ENCODE data around the gene ANXA2.

The ANXA2 gene

DNA sequence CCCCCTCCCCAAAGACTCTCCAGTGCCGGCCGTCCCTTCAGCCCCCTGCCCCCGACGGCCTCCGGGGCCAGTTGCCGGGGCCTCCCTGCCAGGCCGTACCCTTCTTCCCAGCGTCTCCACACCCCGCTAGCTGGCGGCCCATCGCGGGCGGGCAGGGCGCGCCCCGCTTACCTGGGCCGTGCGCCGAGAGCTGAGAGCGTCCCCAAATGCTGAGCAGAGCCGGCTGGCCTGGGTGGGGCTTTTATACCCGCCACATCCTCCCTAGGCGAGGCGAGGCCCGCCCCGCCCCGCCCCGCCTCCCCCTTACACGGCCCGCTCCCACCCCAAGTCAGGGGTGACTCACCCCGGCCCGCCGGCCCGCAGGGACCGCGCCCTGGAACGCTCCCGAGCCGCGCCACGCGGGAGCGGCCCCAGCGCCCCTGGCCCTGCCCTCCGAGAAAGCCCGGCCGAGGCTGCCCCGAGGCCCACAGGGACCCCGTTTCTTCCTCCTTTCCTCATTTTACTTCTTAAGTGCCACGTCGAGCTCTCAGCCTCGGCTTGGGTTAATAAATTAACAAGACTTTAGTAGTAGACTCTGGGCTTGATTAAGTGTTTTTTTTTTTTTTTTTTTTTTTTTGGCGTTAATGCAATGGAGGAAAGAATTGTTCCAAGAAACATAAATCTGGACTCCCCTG lies at the start of gene ANXA2:
ANXA2 (minus strand) TSS at position 215 of the 674 bp plus-strand sequence. CDS start 11,911 bp downstream, outside the sequence.
- TF ChIP-seq GATA2 (IDR thresholded peaks at IDR 0.05; ENCODE audit: low read depth, low read length) (no peak), GATA3 (IDR thresholded peaks at IDR 0.05; ENCODE audit: low read depth, low read length) (no peak)

DNA sequence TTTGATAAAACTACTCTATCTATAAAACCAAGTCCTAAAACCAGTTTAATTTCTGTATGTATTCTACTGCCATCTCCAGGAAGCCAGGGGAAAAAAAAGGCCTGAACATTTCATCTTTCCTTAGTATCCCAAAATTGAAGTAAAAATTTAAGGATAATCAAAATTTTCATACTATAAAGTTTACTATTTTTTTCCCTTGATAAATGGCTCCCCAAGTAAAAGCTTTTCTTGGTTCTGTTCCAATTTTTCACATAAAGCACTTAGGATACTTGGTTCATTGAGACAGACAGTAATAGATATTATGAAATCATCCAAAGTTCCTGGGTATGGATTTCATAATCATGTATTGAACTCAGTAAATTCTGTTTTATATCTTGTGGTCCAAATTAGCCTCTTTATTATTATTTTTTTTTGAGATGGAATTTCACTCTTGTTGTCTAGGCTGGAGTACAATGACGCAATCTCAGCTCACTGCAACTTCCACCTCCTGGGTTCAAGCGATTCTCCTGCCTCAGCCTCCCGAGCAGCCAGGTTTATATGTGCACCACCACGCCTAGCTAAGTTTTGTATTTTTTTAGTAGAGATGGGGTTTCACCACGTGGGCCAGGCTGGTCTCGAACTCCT lies 46.6 kb upstream of the ANXA2 start:
- no peak for TF ChIP-seq GATA3 (IDR thresholded peaks at IDR 0.05; ENCODE audit: low read depth, low read length)
- no peak for TF ChIP-seq GATA2 (IDR thresholded peaks at IDR 0.05; ENCODE audit: low read depth, low read length)

DNA sequence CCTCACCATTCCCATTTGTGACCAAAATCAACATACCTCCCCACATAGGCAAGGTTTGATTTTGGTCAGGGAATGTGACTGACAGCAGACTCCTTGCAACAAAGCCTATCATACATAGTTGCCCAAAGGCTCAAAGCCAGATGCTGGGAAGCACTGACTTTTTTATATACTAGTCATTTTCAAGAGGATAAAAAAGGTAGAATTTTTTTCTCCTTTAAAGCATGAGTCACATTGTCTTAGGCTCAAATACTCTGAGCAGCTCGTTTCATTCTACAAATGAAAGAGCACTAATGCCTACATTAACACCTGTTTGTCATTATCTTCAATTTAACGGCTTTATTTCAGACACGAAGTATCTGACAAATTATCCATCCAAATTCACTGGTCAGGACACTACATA lies 45.0 kb upstream of the ANXA2 start:
- TF ChIP-seq GATA3 (IDR thresholded peaks at IDR 0.05; ENCODE audit: low read depth, low read length) (no peak), GATA2 (IDR thresholded peaks at IDR 0.05; ENCODE audit: low read depth, low read length) (no peak)

DNA sequence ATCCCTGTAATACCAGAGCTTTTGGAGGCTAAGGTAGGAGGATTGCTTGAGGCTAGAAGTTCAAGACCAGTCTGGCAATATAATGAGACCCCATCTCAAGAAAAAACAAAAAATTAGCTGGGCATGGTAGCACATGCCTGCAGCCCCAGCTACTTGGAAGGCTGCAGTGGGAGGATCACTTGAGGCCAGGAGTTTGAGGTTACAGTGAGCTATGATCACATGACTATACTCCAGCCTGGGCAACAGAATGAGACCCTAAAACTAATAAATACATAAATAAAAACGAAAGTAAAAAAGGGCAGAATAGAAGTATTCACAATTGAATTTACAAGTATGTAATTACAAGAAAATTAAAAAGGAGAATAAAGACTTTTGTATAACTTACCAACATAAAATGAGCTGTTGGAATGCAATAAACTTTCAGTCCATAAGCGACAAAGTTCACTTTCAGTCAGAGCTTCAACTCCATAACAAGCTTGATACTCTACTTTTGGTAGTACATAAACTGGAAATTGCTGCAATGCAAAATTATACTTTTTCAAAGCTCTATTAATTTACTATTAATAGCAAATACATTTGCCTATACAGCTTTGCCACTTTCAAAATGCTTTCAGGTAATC lies 44.4 kb upstream of the ANXA2 start:
- TF ChIP-seq GATA3 (IDR thresholded peaks at IDR 0.05; ENCODE audit: low read depth, low read length) (no peak), GATA2 (IDR thresholded peaks at IDR 0.05; ENCODE audit: low read depth, low read length) (no peak)

DNA sequence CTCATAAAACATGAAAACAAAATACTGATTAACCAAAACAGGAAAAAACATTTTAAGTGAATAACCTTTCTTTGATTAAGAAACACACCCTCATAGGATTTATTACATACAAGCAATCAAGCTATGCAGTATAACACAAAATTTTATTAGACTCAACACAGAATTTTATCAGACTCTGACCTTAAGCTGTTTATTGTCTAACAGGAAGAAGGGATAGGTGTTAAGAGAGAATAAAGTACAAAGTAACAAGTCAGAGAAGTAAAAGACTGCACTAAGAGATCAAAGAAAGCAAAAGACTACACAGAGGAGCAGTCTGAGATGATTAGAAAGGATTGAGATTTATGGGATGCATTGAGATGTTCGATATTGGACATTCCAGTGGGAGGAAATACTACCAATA lies 43.5 kb upstream of the ANXA2 start:
- no peak for TF ChIP-seq GATA3 (IDR thresholded peaks at IDR 0.05; ENCODE audit: low read depth, low read length)
- TF ChIP-seq GATA2 (IDR thresholded peaks at IDR 0.05; ENCODE audit: low read depth, low read length): no peak

DNA sequence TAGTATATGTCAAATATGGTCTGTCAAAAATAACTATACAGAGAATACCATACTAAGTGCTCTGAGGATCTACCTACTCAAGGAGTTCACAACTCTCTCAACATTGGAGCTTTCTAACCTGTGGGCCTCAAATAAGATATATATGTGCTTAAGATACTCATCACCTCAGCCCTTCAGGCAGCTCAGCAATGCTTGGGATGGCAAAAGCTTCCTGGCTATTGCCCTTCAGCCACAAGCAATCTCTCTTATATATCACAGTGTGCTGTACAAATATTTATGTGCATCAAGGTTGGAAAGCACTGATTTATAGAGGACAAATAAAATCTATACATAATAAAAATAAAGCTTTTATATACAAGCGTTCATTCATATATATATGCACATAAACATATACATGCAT lies 40.9 kb upstream of the ANXA2 start:
- TF ChIP-seq GATA3 (IDR thresholded peaks at IDR 0.05; ENCODE audit: low read depth, low read length) (no peak), GATA2 (IDR thresholded peaks at IDR 0.05; ENCODE audit: low read depth, low read length) (no peak)

DNA sequence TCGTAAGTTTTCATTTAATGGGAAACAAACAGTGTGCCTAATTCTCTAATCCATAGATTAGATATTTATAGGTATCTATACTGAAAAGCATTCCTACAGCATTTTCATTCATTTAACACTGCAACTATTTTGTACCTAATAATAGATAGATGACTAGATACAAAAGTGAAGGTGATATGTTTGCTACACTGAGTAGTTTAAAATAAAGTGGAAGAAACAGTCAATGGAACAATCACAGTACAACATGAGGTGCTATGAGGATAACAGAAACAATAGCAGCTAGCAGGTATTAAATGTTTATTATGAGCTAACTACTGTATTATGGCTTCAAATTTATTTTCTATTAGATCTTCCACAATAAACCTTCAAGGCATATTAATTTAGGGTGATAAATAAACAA lies 31.1 kb upstream of the ANXA2 start:
- TF ChIP-seq GATA3 (IDR thresholded peaks at IDR 0.05; ENCODE audit: low read depth, low read length): no peak
- TF ChIP-seq GATA2 (IDR thresholded peaks at IDR 0.05; ENCODE audit: low read depth, low read length): no peak

DNA sequence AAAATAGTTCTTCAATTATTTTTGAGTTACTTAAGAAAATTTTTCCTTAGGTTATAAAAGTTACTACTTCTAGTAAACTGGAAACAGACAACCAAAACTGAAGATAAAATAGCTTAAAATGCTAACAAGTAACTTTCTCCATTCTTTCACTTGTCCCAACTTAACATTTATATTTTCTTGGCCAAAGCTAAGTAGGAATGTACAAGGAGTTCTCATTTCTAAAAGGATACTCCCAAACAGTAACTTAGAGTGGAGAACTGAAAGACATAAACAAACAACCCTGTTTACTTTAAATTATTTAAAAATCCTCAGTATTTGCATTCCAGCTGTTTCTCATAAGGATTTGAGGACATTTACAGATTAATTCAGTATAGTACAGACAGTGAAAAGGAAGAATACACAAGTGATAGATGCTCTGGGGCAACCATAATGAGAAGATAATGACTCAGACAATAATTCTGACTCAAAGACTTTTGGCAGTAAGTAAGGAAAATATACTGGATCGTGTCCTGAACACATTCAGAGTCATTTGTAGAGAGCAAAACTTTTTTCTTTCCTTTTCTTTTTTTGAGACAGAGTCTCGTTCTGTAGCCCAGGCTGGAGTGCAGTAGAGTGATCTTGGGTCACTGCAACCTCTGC lies 29.2 kb upstream of the ANXA2 start:
- TF ChIP-seq GATA2 (IDR thresholded peaks at IDR 0.05; ENCODE audit: low read depth, low read length): no peak
- no peak for TF ChIP-seq GATA3 (IDR thresholded peaks at IDR 0.05; ENCODE audit: low read depth, low read length)

DNA sequence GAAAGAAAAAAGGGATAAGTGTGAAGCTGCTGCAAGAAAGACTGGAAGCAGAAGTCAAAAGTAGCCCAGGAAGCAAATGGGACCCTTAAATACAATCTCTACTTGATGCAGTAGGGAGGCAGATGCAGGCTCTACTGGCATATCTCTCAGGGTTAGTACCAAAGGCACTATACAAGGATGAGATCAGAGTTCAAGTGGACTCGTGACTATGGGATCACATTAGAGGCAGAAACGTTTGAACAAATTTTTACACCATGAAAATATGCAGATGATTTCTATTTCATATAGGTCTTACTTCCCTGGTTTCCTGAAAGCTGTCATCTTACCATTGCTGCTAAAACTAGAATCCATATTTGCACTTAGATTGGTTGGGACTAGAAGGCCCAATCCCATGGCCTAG lies 27.7 kb upstream of the ANXA2 start:
- TF ChIP-seq GATA2 (IDR thresholded peaks at IDR 0.05; ENCODE audit: low read depth, low read length) (no peak), GATA3 (IDR thresholded peaks at IDR 0.05; ENCODE audit: low read depth, low read length) (no peak)

DNA sequence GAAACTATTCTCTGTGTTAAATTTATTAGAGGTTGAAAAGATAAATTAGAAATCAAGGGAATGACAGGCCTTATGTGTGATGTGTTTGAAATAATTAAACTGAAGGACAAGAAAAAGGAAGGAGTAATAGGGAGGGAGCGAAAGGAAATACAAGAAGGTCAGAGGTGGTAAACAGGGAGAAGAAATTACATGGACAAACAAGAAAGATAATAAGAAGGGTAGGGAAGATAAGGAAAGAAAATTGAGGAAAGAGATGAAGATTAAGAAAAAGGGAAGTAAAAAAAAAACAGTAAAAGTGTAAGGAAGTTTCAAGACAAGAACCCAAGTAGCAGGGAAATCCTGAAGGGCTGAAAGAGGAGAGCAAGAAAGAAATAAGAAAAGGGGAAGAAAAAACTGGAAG lies 26.2 kb upstream of the ANXA2 start:
- no peak for TF ChIP-seq GATA3 (IDR thresholded peaks at IDR 0.05; ENCODE audit: low read depth, low read length)
- TF ChIP-seq GATA2 (IDR thresholded peaks at IDR 0.05; ENCODE audit: low read depth, low read length): no peak

DNA sequence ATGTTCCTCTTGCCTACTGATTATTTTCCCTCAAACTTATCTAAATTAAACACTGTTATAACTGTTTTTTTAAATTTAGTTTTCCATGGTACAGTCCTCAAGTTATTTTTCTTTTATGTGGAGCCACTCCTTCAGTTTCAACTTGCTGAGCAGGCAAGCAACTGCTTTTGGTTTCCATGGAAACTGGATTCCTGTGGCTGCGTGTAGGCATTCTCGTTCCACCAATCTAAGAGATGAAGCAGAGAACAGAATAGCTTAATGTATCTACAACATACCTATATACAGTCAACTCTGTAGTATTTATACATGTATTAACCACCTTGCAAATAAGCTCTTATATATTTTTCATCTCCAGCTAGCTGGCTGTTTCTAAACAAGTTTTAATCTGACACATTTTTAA lies 25.8 kb upstream of the ANXA2 start:
- TF ChIP-seq GATA3 (IDR thresholded peaks at IDR 0.05; ENCODE audit: low read depth, low read length) (no peak), GATA2 (IDR thresholded peaks at IDR 0.05; ENCODE audit: low read depth, low read length) (no peak)

DNA sequence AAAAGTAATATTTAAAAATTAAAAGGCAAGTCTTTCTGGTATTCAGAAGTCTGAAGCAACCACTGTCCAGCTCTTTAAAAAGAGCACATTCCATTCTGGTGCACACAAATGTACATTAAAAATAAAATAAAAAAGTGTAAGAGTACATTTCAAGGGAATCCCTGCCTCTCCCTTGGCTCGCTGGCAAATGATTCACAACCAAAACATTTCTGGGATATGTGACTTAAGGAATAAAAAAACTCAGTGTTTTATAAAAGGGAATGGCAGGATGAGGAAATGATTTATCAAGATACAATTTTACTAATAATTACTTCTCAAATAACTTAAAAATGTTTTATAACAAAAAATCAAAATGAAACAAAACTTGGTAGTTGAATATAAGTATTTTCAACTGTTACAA lies 23.8 kb upstream of the ANXA2 start:
- TF ChIP-seq GATA2 (IDR thresholded peaks at IDR 0.05; ENCODE audit: low read depth, low read length): no peak

DNA sequence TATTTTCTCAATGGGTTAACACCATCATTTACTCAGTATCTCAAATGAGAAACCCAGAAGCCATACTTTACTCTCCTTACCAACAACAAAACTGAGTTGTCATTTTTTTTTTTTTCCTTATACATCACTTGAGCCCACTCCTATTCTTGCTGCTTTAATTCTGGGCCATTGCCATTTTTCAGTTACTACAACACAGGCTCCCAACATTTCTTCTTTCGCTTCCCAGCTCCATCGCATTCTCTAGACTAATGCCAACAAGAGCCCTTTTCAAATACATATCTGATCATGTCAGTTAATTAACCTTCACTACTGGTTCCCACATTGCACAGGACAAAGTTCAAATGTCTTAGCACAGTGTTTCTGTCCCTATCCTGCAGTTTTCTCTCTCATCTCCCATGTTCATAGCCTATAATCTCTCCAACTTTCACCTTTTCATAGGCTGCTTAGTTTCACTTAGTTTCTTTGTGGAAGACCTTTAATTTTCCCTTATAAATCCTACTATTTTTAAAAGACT lies 22.5 kb upstream of the ANXA2 start:
- no peak for TF ChIP-seq GATA3 (IDR thresholded peaks at IDR 0.05; ENCODE audit: low read depth, low read length)
- TF ChIP-seq GATA2 (IDR thresholded peaks at IDR 0.05; ENCODE audit: low read depth, low read length): no peak

DNA sequence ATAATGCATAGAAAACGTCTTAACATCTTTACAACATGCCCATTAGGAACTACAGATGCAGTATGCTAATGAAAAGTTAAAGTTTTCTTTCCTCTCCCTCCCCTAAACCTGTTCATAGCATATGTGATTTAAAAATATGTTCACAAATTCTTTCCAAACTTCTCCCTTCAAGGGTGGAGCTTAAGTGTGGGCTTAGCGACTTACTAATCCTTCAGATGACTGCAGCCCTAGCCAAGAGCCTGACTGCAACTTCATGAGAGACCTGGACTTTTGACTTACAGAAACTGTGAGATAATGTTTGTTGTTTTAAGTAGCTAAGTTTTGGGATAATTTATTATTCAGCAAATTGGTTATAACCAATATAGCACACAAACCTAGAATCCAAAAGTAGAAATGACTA lies 22.0 kb upstream of the ANXA2 start:
- TF ChIP-seq GATA3 (IDR thresholded peaks at IDR 0.05; ENCODE audit: low read depth, low read length): no peak

DNA sequence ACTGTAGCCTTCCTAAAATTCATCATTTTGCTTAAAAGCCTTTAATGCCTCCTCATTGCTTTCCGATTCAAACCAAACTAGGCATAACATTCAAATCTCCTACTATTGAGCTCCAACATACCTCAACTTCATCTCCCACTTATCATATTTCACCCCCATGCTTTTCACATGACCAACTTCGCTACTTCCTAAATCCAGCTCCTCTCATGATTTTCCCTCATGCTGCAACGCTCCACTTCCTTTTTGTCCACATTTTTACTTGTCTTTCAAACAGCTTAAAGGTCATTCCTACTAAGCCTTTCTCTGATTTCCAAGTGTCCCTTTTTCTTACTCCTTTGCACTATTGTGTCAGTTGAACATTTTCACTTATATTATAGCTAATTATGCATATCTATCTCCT lies 20.3 kb upstream of the ANXA2 start:
- no peak for TF ChIP-seq GATA3 (IDR thresholded peaks at IDR 0.05; ENCODE audit: low read depth, low read length)
- no peak for TF ChIP-seq GATA2 (IDR thresholded peaks at IDR 0.05; ENCODE audit: low read depth, low read length)
